SU-DHL-6 (cell line): ENCODE results near the gene APLP1.

Source experiments
- H2AFZ ChIP-seq: fragments of 200-600 bp; sonication (generic); 2 replicates; pipeline ENCODE4 v1.6.1; 2014; ENCODE audit warnings: low read depth, mild to moderate bottlenecking, moderate library complexity, mixed read lengths, antibody characterized with exemption, low read length; ENCODE audit not compliant: severe bottlenecking
- H3F3A ChIP-seq: fragments of 200-600 bp; shearing (Covaris generic); 2 replicates; pipeline ENCODE4 v1.6.0; 2016; ENCODE audit warnings: antibody characterized with exemption, mild to moderate bottlenecking; ENCODE audit not compliant: insufficient read depth
- H3K27ac ChIP-seq: fragments of 200-600 bp; sonication (generic); 2 replicates; pipeline ENCODE4 v1.5.1; 2016; ENCODE audit warnings: low read depth, mild to moderate bottlenecking, low read length, moderate library complexity, mixed read lengths
- H3K27me3 ChIP-seq: fragments of 200-600 bp; sonication (generic), shearing (Covaris generic); 2 replicates; pipeline ENCODE4 v1.6.0; 2014; ENCODE audit warnings: mild to moderate bottlenecking, low read length
- H3K36me3 ChIP-seq: fragments of 200-600 bp; sonication (generic); 2 replicates; pipeline ENCODE4 v1.6.1; 2014; ENCODE audit warnings: mild to moderate bottlenecking, low read length, mixed read lengths
- H3K4me2 ChIP-seq: fragments of 300-600, 200-600 bp; shearing (Covaris generic), sonication (generic); 2 replicates; pipeline ENCODE4 v1.6.0; 2014; ENCODE audit warnings: low read length, low read depth, mild to moderate bottlenecking; ENCODE audit not compliant: poor library complexity, severe bottlenecking
- H3K4me3 ChIP-seq: fragments of 200-600 bp; sonication (generic); 2 replicates; pipeline ENCODE4 v1.5.1; 2014; ENCODE audit warnings: antibody characterized with exemption, low read length, mild to moderate bottlenecking, mixed read lengths; ENCODE audit not compliant: insufficient read depth, poor library complexity, severe bottlenecking
- H3K79me2 ChIP-seq: fragments of 200-600 bp; sonication (generic); 2 replicates; pipeline ENCODE4 v1.6.1; 2014; ENCODE audit warnings: mild to moderate bottlenecking, low read length, moderate library complexity; ENCODE audit not compliant: insufficient read depth
- H3K9ac ChIP-seq: fragments of 200-600 bp; sonication (generic); 2 replicates; pipeline ENCODE4 v1.7.0; 2014; ENCODE audit warnings: mild to moderate bottlenecking, low read length
- H3K9me2 ChIP-seq: fragments of 200-600 bp; sonication (generic); replicated peaks from 2 replicates; pipeline ENCODE4 v1.6.1; 2014; ENCODE audit warnings: low read length; ENCODE audit not compliant: insufficient read depth
- H3K9me3 ChIP-seq: fragments of 200-600 bp; sonication (generic); 2 replicates; pipeline ENCODE4 v1.6.1; 2014; ENCODE audit warnings: low read length, mixed read lengths; ENCODE audit not compliant: insufficient read depth
- H4K20me1 ChIP-seq: fragments of 200-600 bp; sonication (generic); 2 replicates; pipeline ENCODE4 v1.6.1; 2014; ENCODE audit warnings: low read depth, mild to moderate bottlenecking, antibody characterized with exemption, low read length, moderate library complexity, mixed read lengths
- CTCF ChIP-seq: fragments of 200-600 bp; sonication (generic); IDR thresholded peaks from one replicate; pipeline ENCODE4 v1.5.1; 2017; ENCODE audit warnings: antibody characterized with exemption, mild to moderate bottlenecking, low read length, moderate library complexity; ENCODE audit not compliant: insufficient read depth, poor library complexity, severe bottlenecking
- EZH2phosphoT487 ChIP-seq: fragments of 200-600 bp; sonication (generic), shearing (Covaris generic); conservative IDR thresholded peaks from 2 replicates; pipeline ENCODE4 v1.6.1; 2018; ENCODE audit warnings: mild to moderate bottlenecking, antibody characterized with exemption, low read length, moderate library complexity, mixed read lengths

Gene APLP1

DNA sequence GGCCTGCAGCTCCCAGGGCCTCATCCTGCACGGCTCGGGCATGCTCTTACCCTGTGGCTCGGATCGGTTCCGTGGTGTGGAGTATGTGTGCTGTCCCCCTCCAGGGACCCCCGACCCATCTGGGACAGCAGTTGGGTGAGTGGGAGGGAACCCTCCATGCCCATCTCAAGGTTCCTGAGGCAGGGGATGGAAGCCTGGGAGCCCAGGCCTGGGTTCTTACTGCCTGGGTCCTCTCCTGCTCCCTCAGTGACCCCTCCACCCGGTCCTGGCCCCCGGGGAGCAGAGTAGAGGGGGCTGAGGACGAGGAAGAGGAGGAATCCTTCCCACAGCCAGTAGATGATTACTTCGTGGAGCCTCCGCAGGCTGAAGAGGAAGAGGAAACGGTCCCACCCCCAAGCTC, 3.2 kb downstream of the APLP1 start:
- H3K9me3 ChIP-seq, result no peaks in the 10 kb centered on the region
- H3F3A ChIP-seq, result no peaks in the 10 kb centered on the region
- no peak overlapping the region for H3K4me2 ChIP-seq
- no peak overlapping the region for H2AFZ ChIP-seq
- no peaks in the 10 kb centered on the region for H4K20me1 ChIP-seq
- H3K9me2 ChIP-seq, result no peaks in the 10 kb centered on the region
- H3K27ac ChIP-seq, result no peak overlapping the region
- no peaks in the 10 kb centered on the region for H3K36me3 ChIP-seq
- H3K27me3 ChIP-seq, result no peaks in the 10 kb centered on the region
- H3K79me2 ChIP-seq, result no peaks in the 10 kb centered on the region
- no peak overlapping the region for H3K9ac ChIP-seq
- H3K4me3 ChIP-seq, result no peak overlapping the region
- TF ChIP-seq EZH2phosphoT487 (no peak), CTCF (no peak)

DNA sequence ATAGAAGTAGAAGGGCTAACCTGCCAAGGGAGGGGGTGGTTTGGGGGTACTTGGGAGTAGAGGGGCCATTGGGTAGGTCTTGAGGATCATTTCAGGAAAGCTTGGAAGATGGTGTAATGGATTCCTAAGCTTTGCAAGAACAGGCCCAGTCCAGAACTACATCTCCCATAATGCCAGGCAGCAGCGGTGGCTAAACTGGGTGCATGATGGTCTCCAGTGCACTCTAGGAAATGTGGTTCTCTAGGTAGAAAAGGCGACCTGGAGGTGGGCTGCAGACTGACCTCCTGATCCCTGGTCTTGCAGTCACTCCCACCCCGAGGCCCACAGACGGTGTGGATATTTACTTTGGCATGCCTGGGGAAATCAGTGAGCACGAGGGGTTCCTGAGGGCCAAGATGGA, 3.8 kb downstream of the APLP1 start:
- no peaks in the 10 kb centered on the region for H3K79me2 ChIP-seq

GRCh38 chr19:35874392-35874930, 6.1 kb downstream of the APLP1 start:
- H3F3A ChIP-seq, result no peaks in the 10 kb centered on the region
- no peaks in the 10 kb centered on the region for H3K27me3 ChIP-seq
- no peaks in the 10 kb centered on the region for H3K36me3 ChIP-seq
- no peak overlapping the region for H3K4me2 ChIP-seq
- no peak overlapping the region for H3K9ac ChIP-seq
- no peak overlapping the region for H3K27ac ChIP-seq
- no peaks in the 10 kb centered on the region for H4K20me1 ChIP-seq
- no peak overlapping the region for H2AFZ ChIP-seq
- no peaks in the 10 kb centered on the region for H3K9me3 ChIP-seq
- no peak for TF ChIP-seq EZH2phosphoT487
- no peak for TF ChIP-seq CTCF
- no peaks in the 10 kb centered on the region for H3K9me2 ChIP-seq
- no peaks in the 10 kb centered on the region for H3K79me2 ChIP-seq
- H3K4me3 ChIP-seq, result no peak overlapping the region

More for the DNA sequence above, 3.8 kb downstream of the APLP1 start:
- H3K27me3 ChIP-seq, result no peaks in the 10 kb centered on the region
- no peaks in the 10 kb centered on the region for H3K9me2 ChIP-seq
- no peak overlapping the region for H2AFZ ChIP-seq
- H3F3A ChIP-seq, result no peaks in the 10 kb centered on the region
- H3K27ac ChIP-seq, result no peak overlapping the region
- no peaks in the 10 kb centered on the region for H3K9me3 ChIP-seq
- no peaks in the 10 kb centered on the region for H4K20me1 ChIP-seq
- TF ChIP-seq EZH2phosphoT487 (no peak), CTCF (no peak)
- no peaks in the 10 kb centered on the region for H3K36me3 ChIP-seq
- H3K4me2 ChIP-seq, result no peak overlapping the region
- no peak overlapping the region for H3K4me3 ChIP-seq
- no peak overlapping the region for H3K9ac ChIP-seq
